Subcutaneous adipose tissue (tissue), 4 donors: ENCODE results near the gene ARL14. TPM values are rescaled to one million over a fixed set of nuclear protein-coding genes. Genes with fewer than 3 reads are reported as not detected.

ENCODE experiments used
- CTCF ChIP-seq: fragments of 450-650 bp; IDR thresholded peaks from one replicate; pipeline ENCODE4 v1.5.1; 2016; ENCODE audit warnings: low read depth, mild to moderate bottlenecking, control low read depth, antibody characterized with exemption, moderate library complexity
- small RNA-seq: library from RNA; depleted of rRNA; stranded (forward); fragments of <200 nt; gene quantifications from one replicate; pipeline ENCODE3, GENCODE V24; 2016
- total RNA-seq, 4 donors: library from RNA; depleted of rRNA; stranded (reverse); fragments of >200 nt; gene quantifications; one replicate each; pipeline ENCODE4 v1.1.0, GENCODE V29; 2016

ARL14 gene
- total RNA-seq, 4 donors from 2014 or later = 1.5 TPM; not detected in 3

GRCh38 chr3:160722331-160722730 is 45.4 kb downstream of the ARL14 start:
- TF ChIP-seq CTCF = no peak

GRCh38 chr3:160725338-160725737 is 48.4 kb downstream of the ARL14 start:
- TF ChIP-seq CTCF = no peak

Small RNAs within 50 kb of the gene (small RNA-seq; reads per million reads assigned to genes)
- gene RF00139 = 0.61 reads per million

Other genes starting within 250 kb of the ARL14 start
- gene TRIM59, start 227.4 kb upstream of the ARL14 start, total RNA-seq = 1 to 10 TPM in 3 of 4 donors, under 1 TPM in 1; 0.57 to 2.5 (median 2.3) TPM
- gene KPNA4, start 111.6 kb upstream of the ARL14 start, total RNA-seq = 10 to 100 TPM; 31.1 to 70.3 (median 39.8) TPM
- gene PPM1L, start 79.1 kb downstream of the ARL14 start, total RNA-seq = 100 to 1,000 TPM in 1 of 4 donors, 10 to 100 TPM in 3; 41.1 to 101 (median 52.8) TPM